NT2/D1 (cell line): ENCODE measurements around the gene RBFOX1.

Source experiments
- DNase-seq: peaks from one replicate; pipeline ENCODE4 v3.0.0-alpha.2; 2011; ENCODE audit warnings: low read depth, low spot score
- H3K27me3 ChIP-seq: 2 replicates; pipeline ENCODE4 v1.6.0; 2011; ENCODE audit warnings: mild to moderate bottlenecking; ENCODE audit not compliant: insufficient read length, insufficient read depth
- H3K36me3 ChIP-seq: 2 replicates; pipeline ENCODE4 v1.6.1; 2011; ENCODE audit warnings: mild to moderate bottlenecking, low read length, mixed read lengths; ENCODE audit not compliant: insufficient read depth, insufficient read length
- H3K4me1 ChIP-seq: 2 replicates; pipeline ENCODE4 v1.5.1; 2011; ENCODE audit not compliant: insufficient read depth, insufficient read length
- H3K4me3 ChIP-seq: 2 replicates; pipeline ENCODE4 v1.5.1; 2011; ENCODE audit warnings: low read depth; ENCODE audit not compliant: insufficient read length
- H3K9ac ChIP-seq: 2 replicates; pipeline ENCODE4 v1.6.0; 2011; ENCODE audit warnings: low read depth; ENCODE audit not compliant: insufficient read length
- H3K9me3 ChIP-seq: 2 replicates; pipeline ENCODE4 v1.5.1; 2011; ENCODE audit warnings: mild to moderate bottlenecking, low read length; ENCODE audit not compliant: insufficient read depth
- SUZ12 ChIP-seq: IDR thresholded peaks from 2 replicates; pipeline ENCODE4 v1.6.1; 2011; ENCODE audit not compliant: insufficient read length, insufficient read depth; ENCODE audit errors: extremely low read depth
- YY1 ChIP-seq: IDR thresholded peaks from 2 replicates; pipeline ENCODE4 v1.6.1; 2011; ENCODE audit not compliant: insufficient read length, insufficient read depth
- ZNF274 ChIP-seq: IDR thresholded peaks from 2 replicates; pipeline ENCODE4 v1.6.1; 2011; ENCODE audit warnings: mild to moderate bottlenecking, low read depth, low read length

The RBFOX1 gene

DNA sequence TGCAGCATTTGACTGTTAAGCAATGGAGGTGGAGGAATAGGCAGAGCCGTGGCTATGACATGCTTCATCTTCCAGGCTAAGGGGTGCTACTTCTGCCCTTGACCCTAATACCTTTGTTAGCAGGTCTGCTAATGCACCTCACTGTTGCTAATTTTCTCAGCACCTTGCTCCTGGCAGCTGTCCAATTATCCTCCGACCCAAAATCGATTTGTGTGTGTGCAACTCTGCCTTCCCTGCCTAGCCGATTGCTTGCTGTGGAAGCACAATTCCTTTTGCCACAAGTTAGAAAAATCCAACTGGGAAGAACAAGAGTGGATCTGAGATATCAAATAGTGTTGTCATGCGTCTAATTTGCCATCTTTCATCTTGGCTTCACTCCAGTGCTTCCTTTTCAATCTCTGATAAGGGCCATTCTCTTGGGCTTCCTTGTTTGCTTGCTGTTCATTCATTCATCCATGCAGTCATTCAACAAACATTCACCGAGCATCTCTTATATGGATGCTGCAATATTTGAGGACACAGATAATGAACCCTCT lies 422.8 kb downstream of the RBFOX1 start:
- DNase-seq: no peak
- Histone ChIP-seq H3K4me3 (no peak overlapping the region), H3K27me3 (no peaks in the 10 kb centered on the region), H3K9ac (no peak overlapping the region), H3K4me1 (no peaks in the 10 kb centered on the region), H3K9me3 (no peaks in the 10 kb centered on the region), H3K36me3 (no peaks in the 10 kb centered on the region)
- TF ChIP-seq YY1: no peak
- TF ChIP-seq SUZ12: no peak
- no peak for TF ChIP-seq ZNF274
